NCI-H69 (cell line): Measurements from ENCODE around the gene PTPDC1.

Source experiments
- DNase-seq: peaks from one replicate; lab custom pipeline; 2025; lab: John Stamatoyannopoulos, UW

The PTPDC1 gene, protein sequence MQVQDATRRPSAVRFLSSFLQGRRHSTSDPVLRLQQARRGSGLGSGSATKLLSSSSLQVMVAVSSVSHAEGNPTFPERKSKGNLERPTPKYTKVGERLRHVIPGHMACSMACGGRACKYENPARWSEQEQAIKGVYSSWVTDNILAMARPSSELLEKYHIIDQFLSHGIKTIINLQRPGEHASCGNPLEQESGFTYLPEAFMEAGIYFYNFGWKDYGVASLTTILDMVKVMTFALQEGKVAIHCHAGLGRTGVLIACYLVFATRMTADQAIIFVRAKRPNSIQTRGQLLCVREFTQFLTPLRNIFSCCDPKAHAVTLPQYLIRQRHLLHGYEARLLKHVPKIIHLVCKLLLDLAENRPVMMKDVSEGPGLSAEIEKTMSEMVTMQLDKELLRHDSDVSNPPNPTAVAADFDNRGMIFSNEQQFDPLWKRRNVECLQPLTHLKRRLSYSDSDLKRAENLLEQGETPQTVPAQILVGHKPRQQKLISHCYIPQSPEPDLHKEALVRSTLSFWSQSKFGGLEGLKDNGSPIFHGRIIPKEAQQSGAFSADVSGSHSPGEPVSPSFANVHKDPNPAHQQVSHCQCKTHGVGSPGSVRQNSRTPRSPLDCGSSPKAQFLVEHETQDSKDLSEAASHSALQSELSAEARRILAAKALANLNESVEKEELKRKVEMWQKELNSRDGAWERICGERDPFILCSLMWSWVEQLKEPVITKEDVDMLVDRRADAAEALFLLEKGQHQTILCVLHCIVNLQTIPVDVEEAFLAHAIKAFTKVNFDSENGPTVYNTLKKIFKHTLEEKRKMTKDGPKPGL

DNA sequence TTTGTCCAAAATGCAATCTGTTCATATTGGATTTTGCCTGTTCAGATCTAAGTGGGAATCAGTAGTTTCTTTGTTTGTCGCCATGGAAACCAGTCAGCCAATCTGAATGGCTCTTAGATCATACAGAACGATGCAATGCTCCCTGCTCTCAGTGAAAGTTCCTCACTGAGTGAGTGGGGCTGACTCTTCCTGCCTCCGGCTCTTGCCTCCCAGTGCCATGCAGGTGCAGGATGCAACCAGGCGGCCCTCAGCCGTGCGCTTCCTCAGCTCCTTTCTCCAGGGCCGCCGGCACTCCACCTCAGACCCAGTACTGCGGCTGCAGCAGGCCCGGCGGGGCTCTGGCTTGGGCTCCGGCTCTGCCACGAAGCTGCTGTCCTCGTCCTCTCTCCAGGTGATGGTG, at the start of gene PTPDC1:
Gene PTPDC1 (plus strand): TSS at position 151 of the 400 bp plus-strand sequence. CDS start 67 bp downstream, at position 218.
- DNase-seq: peak; percentile 67

DNA sequence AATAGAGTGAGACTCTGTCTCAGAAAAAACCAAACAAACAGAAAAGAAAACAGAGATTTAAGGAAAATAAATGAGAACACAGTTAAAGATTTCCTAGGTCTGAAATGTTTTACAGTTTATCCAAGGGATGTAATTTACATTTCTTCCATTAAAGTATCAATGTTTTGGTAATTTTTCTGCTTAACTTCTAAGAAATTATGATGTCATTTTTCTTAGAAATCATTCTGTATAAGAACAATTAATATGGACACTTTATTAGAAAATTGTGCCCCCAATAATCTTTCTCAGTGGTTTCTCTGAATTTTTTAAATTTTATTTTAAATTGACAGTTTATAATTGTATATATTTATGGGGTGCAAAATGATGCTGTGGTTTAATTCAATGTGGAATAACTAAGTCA, 49.8 kb upstream of the PTPDC1 start:
- DNase-seq: no peak

DNA sequence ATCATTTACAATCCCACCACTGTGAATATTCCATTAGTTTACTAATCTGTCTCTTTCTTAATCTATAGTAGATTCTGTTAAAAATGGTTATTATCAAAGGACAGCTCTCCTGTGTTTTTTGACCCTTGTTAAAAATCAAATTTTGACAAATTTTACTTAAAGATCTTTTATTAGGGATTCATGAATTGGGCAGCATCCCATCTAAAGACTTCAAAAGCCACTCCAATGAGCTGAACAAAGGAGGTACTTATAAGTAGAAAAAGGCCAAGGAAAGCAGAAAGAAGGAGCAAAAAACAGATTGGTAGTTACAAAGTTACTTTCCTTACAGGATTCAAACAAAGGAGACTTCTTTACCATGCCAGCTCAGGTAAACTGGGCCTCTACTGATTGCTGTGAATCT, 44.5 kb upstream of the PTPDC1 start:
- no peak for DNase-seq

DNA sequence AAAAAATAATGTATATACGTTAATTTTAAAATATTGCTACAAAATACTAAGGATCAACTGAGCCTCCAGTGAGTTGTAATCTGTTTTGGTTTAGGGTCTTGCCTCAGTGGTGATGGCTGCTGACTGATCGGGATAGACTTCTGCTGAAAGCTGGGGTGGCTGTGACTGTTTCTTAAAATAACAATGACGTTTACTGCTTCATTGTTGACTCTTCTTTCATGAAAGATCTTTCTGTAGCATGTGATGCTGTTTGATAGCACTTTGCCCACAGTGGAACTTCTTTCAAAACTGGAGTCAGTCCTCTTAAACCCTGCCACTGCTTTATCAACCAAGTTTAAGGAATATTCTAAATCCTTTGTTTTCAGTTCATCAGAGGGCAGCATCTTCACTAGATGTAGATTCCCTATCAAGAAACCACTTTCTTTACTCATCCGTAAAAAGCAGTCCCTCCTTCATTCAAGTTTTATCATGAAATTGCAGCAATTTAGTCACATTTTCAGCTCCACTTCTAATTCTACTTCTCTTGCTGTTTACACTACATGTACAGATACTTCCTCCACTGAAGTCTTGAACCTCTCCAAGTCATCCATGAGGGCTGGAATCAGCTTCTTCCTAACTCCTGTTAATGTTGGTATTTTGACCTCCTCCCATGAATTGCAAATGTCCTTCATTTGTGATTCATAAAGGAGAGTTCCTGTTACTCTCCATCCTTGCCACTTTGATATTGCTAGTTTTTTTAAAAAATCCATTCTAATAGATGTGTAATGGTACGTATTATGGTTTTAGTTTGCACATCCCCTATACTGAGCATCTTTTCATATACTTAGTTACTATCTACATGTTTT, 41.5 kb upstream of the PTPDC1 start:
- no peak for DNase-seq

DNA sequence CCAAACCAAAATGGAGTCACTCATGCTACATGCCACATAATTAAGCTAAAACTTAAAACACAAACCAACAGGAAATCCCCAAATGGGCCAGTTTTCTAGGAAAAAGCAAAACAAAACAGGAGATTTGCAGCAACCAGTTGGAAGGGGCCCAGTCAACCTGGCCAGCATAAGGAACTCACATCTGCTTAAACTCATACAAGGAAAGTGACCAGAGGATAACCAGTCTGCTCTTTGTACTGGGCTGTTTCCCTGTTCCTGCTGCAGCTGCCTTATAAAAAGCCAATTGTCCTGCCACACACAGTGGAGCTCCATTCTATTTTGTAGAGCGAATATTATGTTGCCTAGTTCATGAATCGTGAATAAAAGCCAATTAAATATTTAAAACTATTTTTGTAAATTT, 29.5 kb upstream of the PTPDC1 start:
- no peak for DNase-seq

DNA sequence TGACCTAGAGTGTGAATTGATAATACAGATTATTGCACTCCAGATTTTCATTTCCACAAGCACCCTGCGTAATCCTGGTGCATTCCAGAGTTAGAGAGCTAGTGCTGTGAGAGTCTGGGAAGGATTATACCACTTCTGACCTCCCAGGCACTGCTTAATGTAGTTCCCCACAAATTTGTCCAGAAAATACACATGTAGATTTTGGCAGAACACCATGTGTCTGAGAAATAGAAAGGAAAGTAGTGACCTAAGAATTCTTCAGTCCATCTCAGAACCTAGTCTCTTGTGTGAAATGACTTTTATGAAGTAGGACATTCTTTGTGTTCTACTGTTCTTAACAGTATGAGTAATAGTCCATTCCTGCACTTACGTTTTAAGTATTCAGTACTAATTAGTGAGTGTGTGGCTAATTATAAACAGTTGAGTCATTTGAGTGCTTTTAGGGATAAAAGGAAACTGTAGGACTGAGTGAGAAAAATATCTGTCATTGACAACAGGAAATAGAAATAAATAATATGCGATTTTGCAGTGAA, 27.8 kb upstream of the PTPDC1 start:
- peak; percentile 37 for DNase-seq

DNA sequence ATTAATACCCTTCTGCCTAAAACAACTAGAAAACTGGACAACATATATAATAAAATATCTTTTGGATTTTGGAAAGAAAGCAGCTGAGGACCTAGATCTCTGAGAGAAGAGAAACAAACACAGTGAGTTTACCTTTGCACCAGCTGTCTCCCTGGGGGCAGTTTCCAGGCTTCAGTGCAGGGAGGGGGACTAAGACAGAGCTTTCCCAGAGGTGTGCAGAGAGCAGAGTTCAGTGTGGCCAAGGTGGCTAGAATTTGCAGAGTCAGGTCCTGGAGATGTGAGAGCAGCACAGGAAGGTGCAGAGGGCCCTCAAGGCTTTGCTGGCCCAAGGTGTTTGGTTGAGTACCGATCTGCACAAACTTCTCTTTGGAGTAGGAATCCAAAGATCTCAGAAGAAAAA, 26.3 kb upstream of the PTPDC1 start:
- peak; percentile 53 for DNase-seq

DNA sequence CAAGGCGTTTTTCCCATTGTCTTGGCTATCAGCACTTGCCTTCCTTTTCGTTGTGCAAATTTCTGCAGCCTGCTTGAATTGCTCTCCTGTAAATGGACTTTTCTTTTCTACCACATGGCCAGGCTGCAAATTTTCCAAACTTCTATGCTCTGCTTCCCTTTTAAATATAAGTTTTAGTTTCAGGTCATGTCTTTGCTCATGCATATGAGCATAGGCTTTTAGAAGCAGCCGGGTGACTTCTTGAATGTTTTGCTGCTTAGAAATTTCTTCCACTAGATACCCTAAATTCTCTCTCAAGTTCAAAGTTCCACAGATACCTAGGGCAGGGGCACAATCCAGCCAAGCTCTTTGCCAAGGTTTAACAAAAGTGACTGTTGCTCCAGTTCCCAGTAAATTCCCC, 22.4 kb upstream of the PTPDC1 start:
- no peak for DNase-seq

DNA sequence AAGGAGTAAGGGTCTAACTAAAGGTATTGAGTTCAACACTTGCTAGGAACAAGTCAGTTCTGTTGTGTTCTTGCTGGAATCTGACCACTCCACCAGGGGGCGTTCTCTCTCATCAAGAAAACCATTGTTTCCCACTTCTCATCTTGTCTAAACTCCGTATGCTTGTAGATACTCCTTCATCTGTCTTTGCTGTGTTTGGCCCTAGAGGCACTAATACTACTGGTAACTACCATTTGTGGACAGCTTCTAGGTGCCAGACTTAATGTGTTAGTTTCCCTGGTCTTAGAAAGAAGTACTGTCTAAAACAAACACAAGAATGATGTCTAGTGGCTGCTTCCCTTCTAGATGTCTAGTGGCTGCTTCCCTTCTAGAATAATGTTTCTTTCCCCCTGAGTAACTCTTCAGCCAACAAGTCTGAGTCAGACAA, 18.7 kb upstream of the PTPDC1 start:
- DNase-seq: peak; percentile 86

DNA sequence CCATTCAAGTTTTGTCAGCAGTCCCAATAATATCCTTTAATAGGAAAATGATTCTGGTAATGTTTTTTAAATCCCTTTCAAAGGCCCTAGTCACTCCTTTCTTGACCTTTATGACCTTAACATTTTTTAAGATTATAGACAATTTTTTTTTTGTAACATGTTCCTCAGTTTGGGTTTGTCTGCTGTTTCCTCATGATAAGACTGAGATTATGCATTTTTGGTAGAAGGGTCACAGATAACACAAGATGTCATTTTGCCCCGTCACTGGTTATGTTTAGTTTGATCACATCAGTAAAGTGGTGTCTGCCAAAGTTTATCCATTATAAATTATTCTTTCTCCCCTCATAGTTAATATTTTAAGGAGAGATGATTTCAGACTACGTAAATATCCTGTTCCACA, 16.0 kb upstream of the PTPDC1 start:
- no peak for DNase-seq

DNA sequence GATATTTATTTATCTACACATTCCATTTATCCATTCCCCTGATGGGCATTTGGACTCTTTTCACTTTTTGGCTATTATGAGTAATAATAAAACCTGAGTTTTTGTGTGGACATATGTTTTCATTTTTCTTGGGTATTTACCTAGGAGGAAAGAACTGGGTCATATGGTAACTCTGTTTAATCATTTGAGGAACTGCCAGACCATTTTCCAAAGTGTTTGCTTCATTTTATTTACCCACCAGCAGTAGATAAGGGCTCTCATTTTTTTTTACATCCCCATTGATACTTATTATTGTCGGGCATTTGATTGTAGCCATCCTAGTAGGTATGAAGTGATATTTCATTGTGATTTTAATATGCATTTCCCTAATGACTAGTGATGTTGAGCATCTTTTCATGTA, 7.7 kb upstream of the PTPDC1 start:
- peak; percentile 15 for DNase-seq

DNA sequence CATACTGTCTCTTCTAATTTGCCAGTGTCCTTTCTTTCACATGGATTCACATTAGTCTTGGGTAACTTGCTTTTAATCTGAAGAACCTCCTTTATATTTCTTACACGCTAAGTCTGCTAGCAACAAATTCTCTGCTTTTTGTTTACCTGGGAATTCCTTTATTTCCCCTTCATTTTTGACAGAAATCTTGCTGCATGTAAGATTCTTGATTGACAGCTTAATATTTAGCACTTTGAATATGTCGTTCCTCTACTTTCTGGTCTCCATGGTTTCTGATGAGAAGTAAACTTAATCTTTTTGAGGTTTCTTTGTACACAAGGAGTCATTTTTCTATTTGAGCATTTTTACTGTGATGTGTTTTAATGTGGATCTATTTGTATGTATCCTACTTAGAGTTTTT, 6.2 kb upstream of the PTPDC1 start:
- no peak for DNase-seq

DNA sequence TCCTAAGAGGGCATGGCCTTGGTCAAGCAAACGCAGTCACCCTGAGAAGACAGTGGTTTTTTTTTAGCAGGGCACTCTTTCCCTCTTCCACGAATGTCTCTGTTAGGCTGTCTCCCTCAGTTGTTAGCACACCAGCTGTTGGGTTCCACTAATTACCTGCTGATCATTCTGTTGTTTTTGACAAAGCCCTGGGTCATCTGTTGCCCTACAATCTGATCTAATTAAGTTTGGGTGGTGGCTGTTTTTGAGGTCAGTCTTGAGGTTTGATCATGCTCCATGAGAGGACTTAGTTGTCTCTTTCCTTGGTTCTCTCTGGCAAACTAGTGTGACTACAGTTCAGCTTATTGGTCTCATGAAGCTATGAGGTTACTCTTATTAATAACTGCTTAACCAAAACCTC, 5.0 kb upstream of the PTPDC1 start:
- DNase-seq: no peak

DNA sequence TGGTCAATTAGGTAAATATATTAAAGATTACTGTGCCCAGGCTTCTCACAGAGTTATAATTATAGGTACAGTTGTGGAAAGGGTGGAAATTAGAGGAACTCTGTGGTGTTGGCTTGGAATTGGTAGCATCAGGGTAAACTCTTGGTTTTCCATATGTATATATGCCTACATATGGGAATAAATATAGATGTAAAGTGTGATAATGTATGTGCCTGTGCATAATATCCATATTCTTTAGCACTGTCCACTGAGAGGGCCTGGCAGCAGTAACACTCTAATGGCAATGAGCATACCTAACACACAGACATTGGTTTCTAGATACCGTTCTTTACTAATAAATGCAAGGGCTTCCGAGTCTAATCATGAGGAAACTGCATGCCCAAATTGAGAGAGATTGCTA, 4.0 kb upstream of the PTPDC1 start:
- no peak for DNase-seq

DNA sequence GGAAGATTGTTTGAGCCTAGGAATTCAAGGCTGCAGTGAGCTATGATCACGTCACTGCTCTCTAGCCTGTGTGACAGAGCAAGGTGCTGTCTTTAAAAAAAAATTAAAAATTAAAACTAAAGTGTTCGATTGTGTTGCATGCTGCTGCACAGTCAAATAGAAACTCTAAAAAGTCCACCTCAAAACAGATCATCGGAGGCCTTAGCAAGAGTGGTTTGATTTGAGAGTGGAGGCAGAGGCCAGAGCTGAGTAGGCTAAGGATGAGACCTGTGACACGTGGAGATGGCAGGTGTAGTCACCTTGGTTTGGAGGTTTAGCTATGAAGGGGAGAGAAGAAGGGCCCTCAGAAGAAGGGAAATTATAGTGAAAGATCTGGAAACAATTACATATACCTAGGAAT, 2.8 kb upstream of the PTPDC1 start:
- DNase-seq: no peak

DNA sequence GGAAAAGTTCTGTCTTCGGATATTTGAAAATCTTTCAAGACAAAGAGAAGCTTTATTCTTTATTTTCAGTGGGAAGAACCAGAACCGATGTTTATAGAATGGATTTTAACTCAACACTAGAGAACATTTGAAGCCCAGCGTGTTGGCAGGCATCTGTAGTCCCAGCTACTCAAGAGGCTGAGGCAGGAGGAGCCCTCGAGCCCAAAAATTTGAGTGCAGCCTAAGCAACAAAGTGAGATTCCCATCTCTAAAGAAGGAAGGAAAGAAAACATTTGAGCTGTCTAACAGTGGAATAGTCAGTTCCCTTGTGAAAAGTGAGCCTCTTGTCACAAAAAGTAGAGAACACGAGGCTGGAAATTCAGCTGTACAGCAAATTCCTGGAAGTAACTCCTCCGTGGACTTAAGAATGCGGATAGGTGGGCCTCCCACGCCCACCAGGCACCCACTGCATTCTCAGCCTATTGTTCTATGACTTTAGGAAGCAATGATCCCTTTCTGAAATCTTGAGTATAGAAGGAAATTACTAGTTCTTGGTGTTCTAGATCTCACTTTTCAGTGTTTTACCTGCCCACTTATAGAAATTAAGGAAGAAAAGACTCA, 2.3 kb upstream of the PTPDC1 start:
- DNase-seq: no peak

DNA sequence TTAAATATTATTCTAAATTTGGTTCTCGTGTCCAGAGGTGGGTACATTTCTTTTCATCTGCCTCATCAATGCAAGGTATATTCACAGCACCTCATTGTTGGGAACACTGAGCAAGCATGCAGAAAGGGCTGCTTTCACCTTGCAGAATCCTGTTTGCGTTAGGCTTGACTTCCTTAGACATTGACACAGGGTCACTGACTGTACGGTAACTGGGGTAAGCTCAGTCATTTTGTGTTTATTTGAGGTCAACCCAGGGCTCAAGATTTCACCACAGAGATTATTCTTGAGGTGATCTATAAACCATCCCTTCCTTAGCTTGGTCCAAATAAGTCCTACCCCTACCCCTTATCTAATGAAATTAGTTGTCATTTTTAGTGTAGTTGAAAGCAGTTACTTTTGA, 1.7 kb upstream of the PTPDC1 start:
- DNase-seq: no peak

DNA sequence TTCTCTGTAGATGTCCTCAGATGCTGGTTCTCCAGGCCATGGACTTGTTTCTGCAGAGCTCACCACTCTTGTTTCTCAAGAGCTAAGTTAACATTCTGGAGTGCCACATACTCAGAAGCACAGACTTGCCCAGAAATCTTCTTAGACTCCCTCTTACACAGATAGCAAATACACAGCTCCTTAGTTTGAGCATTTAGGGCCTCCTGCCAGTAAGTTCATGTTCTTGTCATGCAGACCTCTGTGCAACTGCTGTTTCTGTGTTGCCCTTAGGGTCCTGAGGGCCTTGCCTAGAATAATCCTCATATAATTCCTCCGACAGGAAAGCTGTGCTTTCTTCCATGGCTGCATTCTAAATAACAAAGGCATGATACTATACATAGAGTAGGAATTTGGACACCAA, 1.3 kb upstream of the PTPDC1 start:
- DNase-seq: no peak

DNA sequence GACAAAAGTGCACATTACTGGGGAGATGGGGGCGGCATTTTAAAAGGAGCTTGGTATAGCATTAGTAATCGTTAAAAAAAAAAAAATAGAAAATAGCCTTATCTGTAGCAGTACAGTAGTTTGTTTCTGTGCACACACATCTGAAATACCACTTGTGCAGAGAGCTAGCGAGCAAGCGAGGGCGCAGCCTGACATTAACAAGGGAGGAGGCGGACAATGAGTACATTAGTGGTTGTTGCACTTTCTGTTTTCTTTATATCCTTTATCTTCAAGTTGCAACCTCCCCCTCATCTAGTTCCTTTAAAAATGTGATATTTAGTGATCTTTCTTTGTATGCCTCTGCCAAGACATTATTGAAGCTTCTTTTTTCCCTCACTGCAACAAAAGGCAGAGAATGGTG, 880 bp upstream of the PTPDC1 start:
- DNase-seq: no peak

DNA sequence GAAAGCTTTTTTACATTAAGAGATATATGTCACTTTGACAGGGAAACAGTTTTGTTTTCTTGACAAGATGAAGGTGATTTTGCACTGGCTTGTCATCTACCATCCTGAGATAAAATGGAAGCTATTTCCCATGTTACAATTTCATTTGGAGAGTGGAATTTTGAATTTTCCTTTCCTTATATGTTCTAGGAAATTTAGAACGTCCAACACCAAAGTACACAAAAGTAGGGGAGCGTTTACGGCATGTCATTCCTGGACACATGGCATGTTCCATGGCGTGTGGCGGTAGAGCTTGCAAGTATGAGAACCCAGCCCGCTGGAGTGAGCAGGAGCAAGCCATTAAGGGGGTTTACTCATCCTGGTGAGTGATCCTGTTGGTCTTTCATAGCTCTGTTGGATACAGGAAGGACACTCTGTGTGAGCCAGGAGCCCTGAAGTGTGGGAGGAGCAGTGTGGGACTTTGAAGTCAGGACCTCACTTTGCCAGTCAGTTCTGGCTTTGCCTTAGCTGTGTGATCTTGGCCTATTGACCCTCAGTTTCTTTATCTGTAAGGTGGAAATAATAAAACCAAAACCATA, 887 bp downstream of the PTPDC1 start:
- peak; percentile 55 for DNase-seq
